ENCODE results near the gene TPT1.
A peak's percentile ranks its signal among the peaks of the same experiment; 100 is the strongest.
"Not testable (repeated sequence)": the region's sequence is repeated elsewhere in the genome, so short reads cannot be mapped to it uniquely, and the experiment has no call there.

Gene TPT1

GRCh38 chr13:45301263-45301662 is 39.7 kb downstream of the TPT1 start:
- DNase-seq (ENCODE audit: low spot score): no peak

GRCh38 chr13:45300190-45300985 is 40.6 kb downstream of the TPT1 start:
- no peak for DNase-seq (ENCODE audit: low spot score)

- DNase-seq (ENCODE audit: low spot score): no peak
Observed at GRCh38 chr13:45299194-45299593, 41.8 kb downstream of the TPT1 start.

- DNase-seq (ENCODE audit: low spot score): not testable (repeated sequence)
Observed at GRCh38 chr13:45298550-45298949, 42.4 kb downstream of the TPT1 start.

DNA sequence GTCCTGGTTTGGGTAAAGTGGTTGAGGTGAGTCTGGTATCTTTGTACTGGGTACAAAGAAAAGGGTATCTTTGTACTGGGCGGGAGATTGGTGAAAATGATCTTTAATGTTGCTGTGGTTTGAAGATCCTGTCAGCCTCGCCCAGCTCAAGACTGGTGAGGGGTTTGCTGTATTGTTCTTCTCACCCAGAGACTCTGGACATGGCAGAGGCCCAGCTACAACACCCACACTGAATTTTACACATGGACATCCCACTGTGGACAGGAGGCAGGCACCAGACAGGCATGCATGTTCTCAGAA is 42.8 kb downstream of the TPT1 start:
- DNase-seq (ENCODE audit: low spot score): no peak

- no peak for DNase-seq (ENCODE audit: low spot score)
Observed at GRCh38 chr13:45297456-45298205, 43.4 kb downstream of the TPT1 start.

DNA sequence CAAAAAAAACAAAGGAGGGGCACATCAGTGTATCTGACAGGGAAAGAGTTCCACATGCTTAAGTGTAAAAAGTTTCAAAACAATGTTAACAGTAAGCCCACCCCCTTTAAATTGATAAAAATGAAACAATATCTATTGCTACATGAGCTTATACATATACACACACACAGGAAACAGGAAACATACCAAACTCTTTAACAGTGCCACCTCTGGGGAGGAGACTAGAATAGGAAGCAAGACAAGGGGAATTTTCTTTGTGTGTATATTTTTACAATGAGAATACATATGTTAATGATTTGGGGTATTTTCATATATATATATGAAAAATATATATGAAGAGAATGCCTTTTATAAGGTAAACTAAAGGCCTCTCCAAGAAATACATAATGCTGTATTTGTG is 44.7 kb downstream of the TPT1 start:
- DNase-seq (ENCODE audit: low spot score): no peak

DNA sequence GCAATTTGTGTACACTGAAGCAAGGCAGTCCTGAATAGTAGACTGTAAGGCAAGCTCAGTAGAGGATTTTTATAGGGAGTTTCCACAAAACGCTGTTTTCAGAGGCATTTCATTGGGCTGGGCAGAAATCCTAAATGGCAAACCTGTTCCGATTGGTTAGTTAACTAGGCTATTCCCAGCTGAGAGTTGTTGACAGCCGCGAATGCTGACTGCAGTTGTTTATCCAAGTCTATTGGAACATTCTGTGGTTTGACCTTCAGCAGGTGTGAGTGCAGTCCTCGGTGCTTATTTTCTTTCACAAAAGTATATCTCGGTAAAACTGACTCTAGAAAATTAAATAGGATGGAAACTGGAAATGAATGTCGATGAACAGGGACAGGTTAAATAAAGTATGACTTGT is 45.4 kb downstream of the TPT1 start:
- no peak for DNase-seq (ENCODE audit: low spot score)

DNA sequence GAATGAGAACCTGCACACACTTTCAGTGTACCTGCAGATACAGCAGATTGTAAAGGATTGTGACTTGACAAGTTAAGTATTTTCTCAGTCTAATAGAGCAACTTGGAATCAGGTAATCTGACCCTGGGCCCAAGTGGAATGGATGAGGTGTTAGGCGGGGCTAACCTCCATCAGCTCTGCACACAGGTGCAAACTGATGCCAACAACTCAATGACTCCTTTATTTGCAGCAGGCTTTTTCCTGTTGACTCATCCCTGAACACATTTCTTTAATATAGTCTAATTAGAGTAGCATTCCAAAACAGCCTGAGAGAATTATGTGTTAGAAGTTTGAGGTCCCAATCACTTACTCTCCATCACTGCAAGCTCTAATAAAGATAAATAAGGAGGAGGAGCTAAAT is 48.8 kb downstream of the TPT1 start:
- DNase-seq (ENCODE audit: low spot score): peak; percentile 36

GRCh38 chr13:45289936-45290563 is 50.9 kb downstream of the TPT1 start:
- DNase-seq (ENCODE audit: low spot score): no peak

Data from RKO (cell line).